Posterior cingulate gyrus (tissue), 11 donors: Measurements from ENCODE around the gene OR1K1.
"Not testable (repeated sequence)": the region's sequence is repeated elsewhere in the genome, so short reads cannot be mapped to it uniquely, and the experiment has no call there.

Source experiments
- DNase-seq, 10 donors: peaks; one replicate each; pipeline versions ENCODE4 v3.0.0 to v3.0.0-alpha.2; 2020 to 2021; ENCODE audit warnings: mixed read lengths in 3 of 10
- intact Hi-C: fragments of 100-400 bp; cut with DNase I; formaldehyde crosslinking; loops from one replicate; pipeline ENCODE4 v1.15.1; 2023

Gene OR1K1

DNA sequence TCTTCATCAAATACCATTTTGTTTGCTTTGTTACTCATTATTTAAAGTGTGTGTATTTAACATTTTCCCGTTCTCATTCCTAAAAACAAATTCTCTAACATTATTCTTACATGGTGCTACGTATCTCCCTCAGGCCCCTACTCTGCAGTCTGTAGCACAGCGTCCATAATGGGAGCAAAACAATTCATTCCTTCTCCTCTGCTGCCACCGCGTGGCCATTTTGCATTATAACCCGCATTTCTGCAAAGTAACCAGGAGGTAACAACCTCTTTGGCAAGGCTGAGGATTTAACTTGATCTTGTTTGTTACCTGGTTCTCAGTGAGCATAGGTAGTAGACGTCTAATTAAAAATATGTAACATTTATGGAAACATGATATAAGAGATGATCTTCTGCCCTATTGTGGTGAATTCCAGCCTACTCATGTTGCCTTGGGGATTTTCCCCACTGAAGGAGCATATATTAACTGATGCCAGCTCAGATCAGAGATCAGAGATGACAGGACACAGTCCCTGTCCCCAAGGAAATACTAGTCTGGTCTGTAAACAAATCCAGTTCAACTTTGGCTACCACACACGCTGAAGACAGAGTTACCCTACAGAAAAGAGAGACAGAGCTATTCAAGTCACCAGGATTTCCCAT, 10.5 kb downstream of the OR1K1 start:
- intact Hi-C loops: loop anchor here (1.0 to 10.0 kb wide), 4 partner anchors 345 to 716 kb away; partner anchors contain the start of gene TTLL11
- peak; percentile 64 to 96 (median 84) for DNase-seq

DNA sequence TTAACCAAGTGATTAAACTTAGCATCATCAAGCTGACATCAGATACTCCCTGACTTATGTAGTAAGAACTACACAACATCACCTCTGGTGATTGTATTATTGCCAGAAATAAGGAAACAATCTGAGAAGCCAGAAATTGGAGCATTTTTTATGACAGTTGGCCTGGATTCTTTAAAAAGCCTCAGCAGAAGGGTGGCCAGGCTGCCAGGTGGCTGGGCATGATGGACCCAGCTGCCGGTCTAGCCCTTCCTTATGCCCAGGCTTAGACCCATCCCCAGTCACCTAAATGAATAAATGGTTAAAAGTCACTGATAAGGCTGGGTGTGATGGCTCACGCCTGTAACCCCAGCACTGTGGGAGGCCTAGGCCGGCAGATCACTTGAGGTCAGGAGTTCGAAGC, 12.8 kb downstream of the OR1K1 start:
- intact Hi-C loops: loop anchor here (10.0 kb wide), 3 partner anchors 458 to 718 kb away; partner anchors contain the start of gene TTLL11
- no peak for DNase-seq

DNA sequence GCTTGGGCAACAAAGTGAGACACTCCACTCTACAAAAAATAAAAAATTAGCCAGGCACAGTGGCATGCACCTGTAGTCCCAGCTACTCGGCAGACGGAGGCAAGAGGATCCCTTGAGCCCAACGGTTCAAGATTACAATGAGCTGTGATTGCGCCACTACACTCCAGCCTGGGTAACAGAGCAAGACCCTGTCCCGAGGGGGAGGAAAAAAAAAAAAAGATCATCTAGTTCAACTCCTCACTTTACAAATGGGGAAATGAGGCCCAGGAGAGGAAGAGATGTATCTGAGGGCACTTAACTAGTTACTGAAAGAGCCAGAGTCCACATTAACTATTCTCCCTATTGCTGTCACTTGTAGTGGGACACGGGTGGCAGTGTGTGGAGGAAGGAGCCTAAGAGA, 14.6 kb downstream of the OR1K1 start:
- no peak for DNase-seq
- intact Hi-C loops: loop anchor here (10.0 kb wide), 3 partner anchors 460 to 720 kb away; partner anchors contain the start of gene TTLL11

DNA sequence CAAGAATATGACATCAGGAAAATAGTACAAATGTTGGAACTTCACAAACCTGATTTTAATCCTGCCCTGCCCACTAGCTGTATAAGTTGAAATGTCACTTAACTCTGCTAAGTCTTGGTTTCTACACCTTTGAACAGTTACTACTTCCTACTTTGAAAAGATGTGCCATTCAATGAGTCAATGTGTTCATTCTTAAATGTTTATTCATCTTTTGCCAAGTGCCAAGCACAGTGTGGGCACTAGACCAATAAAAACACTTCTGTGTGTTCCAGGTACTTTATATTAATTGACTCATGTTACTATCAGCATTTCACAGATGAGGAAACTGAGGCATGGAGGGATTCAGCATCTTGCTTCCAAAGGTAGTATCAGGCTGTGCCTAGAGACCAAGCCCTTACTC, 15.6 kb downstream of the OR1K1 start:
- no peak for DNase-seq
- intact Hi-C loops: loop anchor here (10.0 kb wide), 3 partner anchors 461 to 721 kb away; partner anchors contain the start of gene TTLL11

DNA sequence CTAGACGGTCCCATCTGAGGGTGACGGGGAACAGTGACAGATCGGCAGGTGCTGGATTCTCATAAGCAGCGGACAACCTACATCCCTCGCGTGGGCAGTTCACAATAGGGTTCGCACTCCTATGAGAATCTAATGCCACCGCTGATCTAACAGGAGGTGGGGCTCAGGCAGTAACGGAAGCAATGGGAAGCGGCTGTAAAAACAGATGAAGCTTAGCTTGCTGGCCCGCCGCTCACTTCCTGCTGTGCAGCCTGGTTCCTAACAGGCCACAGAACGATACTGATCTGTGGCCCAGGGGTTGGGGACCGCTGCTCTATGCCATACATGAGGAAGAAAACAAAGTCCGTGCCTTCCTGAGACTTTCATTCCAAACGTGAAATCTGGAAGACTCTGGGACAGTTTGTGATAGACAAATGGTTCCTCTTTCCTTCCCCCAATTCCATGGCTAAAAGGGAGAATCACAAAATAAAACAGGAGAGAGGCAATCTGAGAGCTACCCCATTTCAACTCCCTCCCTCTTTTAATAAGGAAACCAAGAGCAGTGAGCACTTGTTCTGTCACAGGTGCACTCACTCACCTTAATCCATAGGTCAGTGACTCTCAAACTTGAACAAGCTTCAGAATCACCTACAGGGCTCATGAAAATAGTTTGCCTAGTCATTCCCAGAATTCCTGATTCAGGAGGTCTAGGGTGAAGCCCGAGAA, 16.4 kb downstream of the OR1K1 start:
- no peak for DNase-seq
- intact Hi-C loops: loop anchor here (10.0 kb wide), 3 partner anchors 462 to 722 kb away; partner anchors contain the start of gene TTLL11

DNA sequence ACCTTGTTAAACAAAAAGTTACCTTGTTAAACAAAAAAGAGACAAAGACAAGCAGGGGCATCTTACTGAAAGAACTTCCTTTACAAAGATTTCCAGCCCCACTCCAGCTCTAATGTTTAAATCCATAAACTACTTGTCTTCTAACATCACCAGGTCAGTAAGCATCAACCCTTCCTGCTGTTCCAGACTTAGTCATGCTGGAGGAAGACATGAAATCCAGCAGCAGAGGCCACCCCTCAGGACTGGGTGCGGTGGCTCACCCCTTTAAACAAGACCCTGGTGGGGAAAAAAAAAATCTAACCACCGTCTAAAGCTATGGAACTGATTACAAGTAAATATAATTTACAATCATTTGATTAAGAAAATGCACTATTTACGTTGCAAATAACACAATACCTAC, 19.4 kb downstream of the OR1K1 start:
- DNase-seq: no peak
- intact Hi-C loops: loop anchor here (10.0 kb wide), 3 partner anchors 465 to 725 kb away; partner anchors contain the start of gene TTLL11

DNA sequence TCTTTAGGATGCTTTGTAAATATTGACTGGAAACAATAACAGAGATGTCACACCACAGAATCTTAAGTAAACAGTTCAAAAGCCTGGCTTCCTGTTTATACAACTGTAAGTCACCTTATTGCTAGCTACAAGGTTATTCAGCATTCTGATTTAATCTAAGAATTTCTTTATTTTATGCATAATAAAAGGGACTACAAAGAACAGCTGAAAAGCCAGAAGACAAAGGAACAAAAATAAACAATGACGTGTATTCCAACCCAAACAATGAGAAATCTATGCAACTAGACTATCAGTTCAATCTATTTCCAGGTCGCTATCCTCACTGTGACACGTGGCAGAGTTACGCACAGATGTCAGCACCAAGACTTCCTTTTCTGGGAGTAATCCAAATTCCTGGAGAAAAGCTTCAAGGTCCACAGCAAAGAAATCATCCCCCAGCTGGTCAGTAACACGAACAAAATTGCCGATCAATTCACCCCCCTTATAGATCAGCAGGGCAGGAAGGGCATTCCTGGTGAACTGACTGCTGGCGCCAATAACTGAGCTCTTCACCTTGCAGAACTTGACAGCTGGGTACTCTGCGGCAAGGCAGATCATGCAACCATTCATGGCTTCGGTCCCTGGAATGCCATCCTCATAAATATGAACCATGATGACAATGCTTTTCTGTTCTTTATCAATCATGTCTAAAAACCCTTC, 20.0 kb downstream of the OR1K1 start:
- DNase-seq: no peak
- intact Hi-C loops: loop anchor here (10.0 kb wide), 3 partner anchors 465 to 725 kb away; partner anchors contain the start of gene TTLL11

DNA sequence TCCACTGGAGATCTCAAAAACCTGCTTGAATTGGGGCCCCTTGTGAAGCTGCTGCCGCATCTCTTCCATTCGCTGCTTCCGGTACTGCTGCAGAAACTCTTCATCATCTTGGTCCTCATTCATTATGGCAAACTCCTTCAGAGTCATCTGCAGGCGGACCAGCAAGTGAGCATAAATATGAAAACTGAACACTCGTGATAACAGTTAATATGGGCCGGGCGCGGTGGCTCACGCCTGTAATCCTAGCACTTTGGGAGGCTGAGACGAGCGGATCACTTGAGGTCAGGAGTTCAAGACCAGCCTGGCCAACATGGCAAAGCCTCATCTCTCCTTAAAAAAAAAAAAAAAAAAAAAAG, 20.5 kb downstream of the OR1K1 start:
- intact Hi-C loops: no loop called here
- no peak for DNase-seq

DNA sequence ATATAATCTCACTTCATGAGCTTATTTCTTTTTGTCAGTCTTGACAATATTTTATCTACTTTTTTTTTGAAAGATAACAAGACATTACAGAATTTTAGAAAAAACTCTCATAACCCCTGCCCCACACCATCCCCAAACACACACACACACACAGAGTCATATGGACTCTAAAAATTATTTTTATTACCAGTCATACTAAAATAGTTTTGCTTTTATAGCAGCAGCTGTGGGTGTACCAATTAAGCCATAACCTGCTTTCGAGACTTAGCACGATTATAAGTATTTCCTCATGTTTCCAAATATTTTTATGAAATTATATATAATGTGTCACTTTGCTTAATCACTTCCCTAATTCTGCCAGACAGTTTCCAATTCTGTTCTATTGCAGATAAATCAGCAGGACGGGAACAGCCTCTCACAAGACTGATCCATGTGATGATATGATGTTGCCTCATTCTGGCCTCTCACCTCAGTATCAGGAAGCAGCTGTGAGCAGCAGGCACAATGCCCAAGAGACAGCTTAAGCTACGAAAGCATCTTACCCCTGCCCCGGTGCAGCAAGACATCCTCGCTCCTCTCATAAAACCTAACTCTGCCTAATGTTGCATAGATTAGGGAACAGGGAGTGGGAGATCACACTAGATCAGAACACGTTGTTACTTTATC, 21.5 kb downstream of the OR1K1 start:
- DNase-seq: no peak
- intact Hi-C loops: no loop called here

DNA sequence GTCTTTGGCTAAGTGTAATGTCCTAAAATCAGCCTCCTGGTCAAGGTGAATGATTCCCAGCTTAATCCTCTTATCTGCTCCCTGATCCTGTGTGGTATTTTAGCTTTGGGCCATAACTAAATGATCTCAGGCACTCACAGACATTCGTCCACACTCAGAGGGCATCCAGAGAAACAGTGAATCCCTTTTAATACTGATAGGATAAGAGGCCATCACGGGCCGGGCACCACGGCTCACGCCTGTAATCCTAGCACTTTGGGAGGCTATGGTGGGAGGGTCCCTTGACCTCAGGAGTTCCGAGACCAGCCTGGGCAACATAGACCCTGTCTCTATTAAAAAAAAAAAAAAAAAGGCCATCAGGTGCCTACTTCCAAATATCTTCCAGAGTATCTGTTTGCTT, 22.1 kb downstream of the OR1K1 start:
- no peak for DNase-seq
- intact Hi-C loops: no loop called here

DNA sequence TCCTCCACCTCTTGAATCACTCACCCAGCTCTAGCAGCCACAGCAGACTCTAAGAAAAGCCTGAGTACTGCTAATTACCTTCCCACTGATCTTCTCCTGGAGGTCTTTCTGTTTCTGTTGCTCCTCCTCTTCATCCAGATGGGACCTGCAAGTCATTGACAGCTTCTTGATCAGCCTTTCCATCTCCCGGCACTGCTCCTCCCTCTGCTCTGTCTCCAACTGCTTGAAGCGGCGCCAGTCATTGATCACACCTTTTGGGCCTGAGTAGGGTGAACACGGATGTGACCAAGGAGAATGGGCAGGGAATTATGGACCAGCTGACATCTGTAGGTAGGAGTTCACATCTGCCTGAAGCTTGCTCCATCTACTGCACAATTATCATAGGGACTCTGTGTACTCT, 23.0 kb downstream of the OR1K1 start:
- intact Hi-C loops: no loop called here
- DNase-seq: no peak

DNA sequence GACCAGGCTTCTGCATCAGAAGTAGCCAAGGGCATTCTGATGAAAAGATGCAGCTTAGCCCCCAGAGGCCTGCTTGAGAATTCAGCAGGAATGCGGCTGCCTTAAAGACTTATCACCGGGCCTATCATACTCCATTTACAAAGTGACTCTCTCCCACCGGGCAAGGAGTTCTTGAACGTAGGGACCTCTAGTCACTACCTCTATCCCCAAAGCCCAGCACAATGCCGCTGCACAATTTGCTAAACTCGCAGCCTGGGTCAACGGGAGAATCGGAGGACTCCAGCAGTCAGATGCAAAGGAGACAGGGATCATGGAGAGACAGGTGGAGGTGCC, 27.8 kb downstream of the OR1K1 start:
- no peak for DNase-seq
- intact Hi-C loops: no loop called here

DNA sequence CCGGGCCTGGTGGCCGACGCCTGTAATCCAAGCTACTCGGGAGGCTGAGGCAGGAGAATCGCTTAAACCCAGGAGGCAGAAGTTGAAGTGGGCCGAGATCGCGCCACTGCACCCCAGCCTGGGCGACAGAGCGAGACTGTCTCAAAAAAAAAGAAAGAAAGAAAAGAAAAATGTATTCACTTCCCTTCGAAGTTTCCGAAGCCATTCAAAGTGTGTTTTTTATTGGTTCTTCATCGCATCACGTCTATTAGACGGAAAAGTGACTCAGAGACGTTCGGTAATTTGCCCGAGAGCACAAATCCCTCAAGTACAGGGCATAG, 29.0 kb downstream of the OR1K1 start:
- intact Hi-C loops, DNase-seq: not testable (repeated sequence)

DNA sequence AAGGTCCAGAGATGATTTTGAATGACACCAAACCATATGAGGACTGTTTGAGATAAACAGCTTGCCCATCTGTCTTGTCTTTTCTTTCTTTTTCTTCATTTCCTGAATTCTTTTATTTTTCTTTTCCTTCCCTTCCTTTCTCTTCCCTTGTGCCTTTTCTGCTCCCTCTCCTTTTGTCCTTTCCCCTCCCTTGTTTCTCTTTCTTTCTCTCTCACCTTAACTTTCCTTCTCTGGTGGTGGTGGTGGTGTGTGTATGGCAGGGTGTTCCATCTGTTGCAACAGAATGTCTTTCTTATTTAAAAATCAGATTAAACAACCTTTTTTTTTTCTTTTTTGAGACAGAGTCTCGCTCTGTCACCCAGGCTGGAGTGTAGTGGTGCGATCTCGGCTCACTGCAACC, 32.3 kb downstream of the OR1K1 start:
- DNase-seq: no peak
- intact Hi-C loops: no loop called here

DNA sequence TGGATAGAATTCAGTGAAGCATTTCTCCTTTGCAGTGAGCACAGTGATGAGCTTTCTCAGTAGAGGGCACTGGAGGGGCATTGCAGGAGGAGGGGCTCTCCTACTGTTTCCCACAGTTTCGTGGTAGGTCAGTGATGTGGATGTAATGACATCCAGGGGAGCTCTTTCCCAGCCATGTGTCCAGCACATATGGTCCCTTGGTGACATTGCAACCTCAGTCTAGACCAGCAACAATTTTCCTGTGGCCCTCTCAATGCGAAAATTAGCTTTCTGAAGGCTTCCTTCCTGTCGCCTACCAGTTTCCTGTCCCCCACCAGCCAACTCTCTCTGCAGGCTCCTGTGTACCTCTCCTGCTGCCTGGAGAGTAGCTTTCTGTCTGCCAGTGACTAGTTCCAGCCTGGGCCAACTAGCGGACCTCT, 35.4 kb downstream of the OR1K1 start:
- intact Hi-C loops: no loop called here
- DNase-seq: no peak

DNA sequence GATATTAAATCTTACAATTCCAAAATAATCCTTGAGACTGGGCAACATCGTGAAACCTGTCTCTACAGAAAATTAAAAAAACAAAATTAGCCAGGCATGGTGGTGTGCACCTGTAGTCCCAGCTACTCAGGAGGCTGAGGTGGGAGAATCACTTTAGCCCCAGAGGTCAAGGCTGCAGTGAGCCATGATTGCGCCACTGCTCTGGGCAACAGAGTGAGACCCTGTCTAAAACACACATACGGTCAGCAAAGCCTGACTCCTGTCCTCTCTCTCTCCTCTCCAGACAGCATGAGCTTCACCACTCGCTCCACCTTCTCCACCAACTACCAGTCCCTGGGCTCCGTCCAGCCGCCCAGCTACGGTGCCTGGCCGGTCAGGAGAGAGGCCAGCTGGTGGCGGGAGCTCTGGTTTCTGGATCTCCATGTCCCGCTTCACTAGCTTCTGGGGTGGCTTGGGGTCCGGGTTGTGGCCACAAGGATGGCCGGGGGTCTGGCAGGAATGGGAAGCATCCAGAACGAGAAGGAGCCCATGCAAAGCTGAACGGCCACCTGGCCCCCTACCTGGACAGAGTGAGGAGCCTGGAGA, 37.4 kb downstream of the OR1K1 start:
- peak in 1 of 10 donors; percentile 81 for DNase-seq
- intact Hi-C loops: no loop called here

DNA sequence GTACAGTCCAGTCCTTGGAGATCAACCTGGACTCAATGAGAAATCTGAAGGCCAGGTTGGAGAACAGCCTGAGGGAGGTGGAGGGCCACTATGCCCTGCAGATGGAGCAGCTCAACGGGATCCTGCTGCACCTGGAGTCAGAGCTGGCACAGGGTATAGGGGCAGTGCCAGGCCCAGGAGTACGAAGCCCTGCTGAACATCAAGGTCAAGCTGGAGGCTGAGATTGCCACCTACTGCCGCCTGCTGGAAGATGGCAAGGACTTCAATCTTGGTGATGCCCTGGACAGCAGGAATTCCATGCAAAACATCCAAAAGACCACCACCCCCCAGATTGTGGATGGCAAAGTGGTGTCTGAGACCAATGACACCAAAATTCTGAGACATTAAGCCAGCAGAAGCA, 38.5 kb downstream of the OR1K1 start:
- intact Hi-C loops: not testable (repeated sequence)
- peak in 1 of 10 donors; percentile 65 for DNase-seq

DNA sequence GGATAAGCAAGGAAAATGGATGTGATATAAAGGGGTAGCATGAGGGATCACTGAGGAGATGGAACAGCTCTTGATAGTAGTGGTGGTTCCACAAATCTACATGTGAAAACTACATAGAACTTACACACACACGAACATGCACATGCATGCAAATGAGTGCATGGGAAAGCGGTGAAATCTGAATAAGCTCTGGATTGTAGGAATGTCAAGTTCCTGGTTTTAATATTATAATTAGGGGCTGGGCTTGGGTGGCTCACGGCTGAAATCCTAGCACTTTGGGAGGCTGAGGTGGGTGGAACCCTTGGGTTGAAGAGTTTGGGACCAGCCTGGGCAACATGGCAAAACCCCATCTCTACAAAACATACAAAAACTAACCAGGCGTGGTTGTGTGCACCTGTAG, 41.6 kb downstream of the OR1K1 start:
- DNase-seq: no peak
- intact Hi-C loops: no loop called here

DNA sequence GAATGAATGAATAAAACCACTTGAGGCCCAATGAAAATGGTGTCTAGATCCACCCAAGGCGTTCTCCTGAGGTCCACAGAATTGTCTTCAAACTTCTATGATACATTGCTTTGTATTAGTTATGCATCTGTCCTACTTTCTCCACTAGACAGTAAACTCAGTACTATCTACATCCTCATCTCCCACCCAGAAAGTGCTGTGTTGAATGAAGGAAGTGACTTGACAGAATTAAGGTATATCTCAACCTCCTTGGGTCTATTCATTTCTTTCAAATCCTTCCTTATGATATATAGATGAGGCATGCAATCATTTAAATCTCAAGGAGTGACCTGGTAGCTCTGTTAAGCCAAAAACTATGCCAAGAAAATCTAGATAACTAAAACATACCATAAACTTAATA, 44.2 kb downstream of the OR1K1 start:
- intact Hi-C loops: no loop called here
- DNase-seq: no peak

DNA sequence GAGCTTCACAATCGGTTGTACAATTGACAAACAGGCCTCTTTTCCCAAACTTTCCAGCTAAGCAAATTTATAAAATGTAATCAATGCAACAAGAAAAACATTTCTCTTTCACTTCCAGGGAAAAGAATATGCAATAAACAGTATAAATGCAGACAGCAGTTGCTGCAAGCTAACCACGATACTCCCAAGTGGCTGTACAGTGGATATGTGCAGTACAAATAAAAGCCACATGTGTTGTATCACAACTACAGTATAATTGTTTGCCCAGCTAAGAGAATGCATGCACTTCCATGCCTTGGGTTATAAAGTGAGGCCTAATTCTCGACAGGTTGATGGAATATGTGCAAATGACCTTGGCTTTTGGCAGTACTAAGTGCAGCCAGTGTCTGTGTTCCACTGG, 45.2 kb downstream of the OR1K1 start:
- no peak for DNase-seq
- intact Hi-C loops: no loop called here
